DMS114 treated with DMSO at 0.1 percent for 48 hours (cell line): ENCODE data around the gene GNB4.

Experiments used
- DNase-seq: peaks from one replicate; lab custom pipeline; 2025; ENCODE audit not compliant: unreplicated experiment; lab: John Stamatoyannopoulos, UW

Gene GNB4

DNA sequence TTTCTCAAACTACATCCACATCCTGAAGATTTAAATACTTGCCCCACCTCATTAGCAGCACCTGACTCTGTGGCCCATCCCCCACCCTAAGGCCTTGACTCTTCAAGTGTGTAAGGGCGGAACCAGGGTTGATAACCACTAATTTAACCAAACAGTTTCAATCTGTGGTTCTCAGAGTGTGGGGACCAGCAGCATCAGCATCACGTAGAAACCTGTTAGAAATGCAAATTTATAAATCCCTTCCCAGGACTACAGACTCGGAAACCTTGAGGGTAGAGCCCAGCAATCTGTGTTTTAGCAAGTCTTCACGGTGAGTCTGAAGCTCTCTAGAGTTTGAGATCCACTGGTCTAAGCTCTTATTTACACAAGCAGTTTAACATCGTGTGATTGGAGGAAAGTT is 12.4 kb downstream of the GNB4 start:
- DNase-seq, result no peak

DNA sequence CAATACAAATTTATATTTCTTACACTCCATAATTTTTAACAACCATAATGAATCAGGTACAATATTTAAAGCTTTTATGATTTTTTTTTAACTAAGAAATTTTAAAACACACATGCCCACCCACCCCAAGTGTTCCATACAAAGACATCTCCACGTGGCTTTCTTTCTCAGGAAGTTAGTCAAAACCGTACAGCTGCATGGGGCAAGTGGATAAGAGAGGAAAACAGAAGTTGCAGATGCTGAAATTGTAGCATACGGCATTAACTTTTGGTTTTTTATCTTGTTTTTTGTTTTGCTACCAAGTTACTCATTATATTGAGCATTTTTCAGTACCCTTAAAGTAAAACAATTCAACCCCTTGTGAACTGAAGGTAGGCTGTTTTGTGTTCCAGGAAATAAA is 14.8 kb downstream of the GNB4 start:
- no peak for DNase-seq

- no peak for DNase-seq
Measured at GRCh38 chr3:179432451-179432850, 18.8 kb downstream of the GNB4 start.

DNA sequence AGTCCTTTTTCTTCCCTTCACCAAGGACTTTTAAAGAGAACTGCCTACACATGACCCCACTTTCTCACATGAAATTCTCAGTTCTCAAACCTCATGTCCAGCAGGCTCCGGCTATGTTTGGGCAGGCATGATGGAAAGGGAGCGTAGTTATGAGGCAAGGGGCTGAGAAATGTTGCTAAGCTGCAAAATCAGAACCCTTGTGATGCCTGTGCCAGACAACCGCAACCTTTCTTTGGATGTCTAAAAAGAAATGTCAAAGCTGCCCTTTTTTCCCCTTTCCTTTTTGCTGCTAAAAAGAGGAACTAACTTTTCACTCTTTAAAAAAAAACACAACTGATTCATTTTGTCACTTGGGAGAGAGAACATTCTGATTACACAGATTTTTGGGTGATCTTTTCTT is 19.2 kb downstream of the GNB4 start:
- DNase-seq, result no peak

- DNase-seq, result no peak
Measured at GRCh38 chr3:179430277-179430870, 20.9 kb downstream of the GNB4 start.

GRCh38 chr3:179428876-179429548 is 22.3 kb downstream of the GNB4 start:
- no peak for DNase-seq

- no peak for DNase-seq
Measured at GRCh38 chr3:179425075-179425474, 26.2 kb downstream of the GNB4 start.

- no peak for DNase-seq
Measured at GRCh38 chr3:179421500-179421899, 29.8 kb downstream of the GNB4 start.

GRCh38 chr3:179418610-179419009 is 32.7 kb downstream of the GNB4 start:
- no peak for DNase-seq

GRCh38 chr3:179416681-179417080 is 34.6 kb downstream of the GNB4 start:
- DNase-seq, result no peak

DNA sequence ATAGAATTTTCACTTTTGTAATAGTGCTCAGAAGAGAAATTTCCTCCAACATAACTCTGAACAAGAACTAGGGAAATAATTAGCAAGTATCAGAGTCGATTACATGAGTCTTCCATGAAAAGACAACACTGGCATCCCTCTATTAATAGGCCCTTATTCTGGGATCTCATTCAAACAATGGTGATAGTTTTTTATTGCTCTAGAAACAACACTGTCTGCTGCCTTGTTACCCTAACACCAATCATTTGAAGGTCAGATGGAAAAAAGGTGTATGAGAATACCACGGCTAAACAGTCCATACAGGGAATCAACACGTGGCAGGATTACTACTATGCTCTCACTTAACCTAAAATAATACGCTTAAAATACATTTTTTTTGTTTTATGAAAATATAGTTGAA is 35.9 kb downstream of the GNB4 start:
- DNase-seq, result no peak

GRCh38 chr3:179414804-179415203 is 36.5 kb downstream of the GNB4 start:
- DNase-seq, result no peak

- no peak for DNase-seq
Measured at GRCh38 chr3:179410999-179411398, 40.3 kb downstream of the GNB4 start.

- DNase-seq, result no peak
Measured at GRCh38 chr3:179410331-179410730, 40.9 kb downstream of the GNB4 start.

- no peak for DNase-seq
Measured at GRCh38 chr3:179404307-179404706, 47.0 kb downstream of the GNB4 start.

GRCh38 chr3:179402963-179403362 is 48.3 kb downstream of the GNB4 start:
- DNase-seq, result no peak

DNA sequence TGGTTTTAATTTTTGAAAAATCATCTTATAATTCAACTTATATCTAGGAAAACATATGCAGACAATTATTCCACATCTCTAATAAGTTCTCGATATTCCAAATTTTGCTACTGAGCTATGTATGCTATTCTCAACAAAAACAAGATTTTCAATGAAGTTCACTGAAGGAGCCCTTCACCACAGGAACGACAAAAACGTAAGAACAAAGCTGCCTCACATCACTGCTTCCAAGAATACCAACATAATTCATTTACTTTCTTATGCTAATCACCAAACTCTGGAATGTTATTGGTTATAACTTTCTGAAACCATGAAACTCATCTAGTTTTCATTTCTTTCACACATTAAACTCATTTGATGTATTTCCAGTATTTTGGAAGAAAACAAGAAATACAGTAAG is 49.7 kb downstream of the GNB4 start:
- no peak for DNase-seq

- no peak for DNase-seq
Measured at GRCh38 chr3:179398574-179399231, 52.6 kb downstream of the GNB4 start.

GRCh38 chr3:179391906-179392305 is 59.4 kb downstream of the GNB4 start:
- no peak for DNase-seq

DNA sequence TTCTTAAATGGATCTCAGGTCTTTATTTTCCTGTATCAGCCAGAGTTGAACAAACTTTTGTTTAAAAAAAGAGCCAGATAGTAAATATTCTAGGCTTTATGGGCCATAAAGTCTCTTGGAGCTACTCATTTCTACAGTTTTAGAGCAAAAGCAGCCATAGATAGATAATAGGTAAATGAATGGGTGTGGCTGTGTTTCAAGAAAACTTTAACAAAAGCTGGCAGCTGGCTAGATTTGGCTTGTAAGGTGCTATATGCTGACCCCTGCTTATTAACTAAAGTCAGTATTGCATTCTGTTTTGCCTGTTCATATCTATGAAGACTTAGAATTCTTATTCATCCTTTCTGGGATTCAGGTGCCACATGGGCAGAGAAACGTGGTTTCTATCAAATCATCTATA is 74.8 kb downstream of the GNB4 start:
- no peak for DNase-seq

DNA sequence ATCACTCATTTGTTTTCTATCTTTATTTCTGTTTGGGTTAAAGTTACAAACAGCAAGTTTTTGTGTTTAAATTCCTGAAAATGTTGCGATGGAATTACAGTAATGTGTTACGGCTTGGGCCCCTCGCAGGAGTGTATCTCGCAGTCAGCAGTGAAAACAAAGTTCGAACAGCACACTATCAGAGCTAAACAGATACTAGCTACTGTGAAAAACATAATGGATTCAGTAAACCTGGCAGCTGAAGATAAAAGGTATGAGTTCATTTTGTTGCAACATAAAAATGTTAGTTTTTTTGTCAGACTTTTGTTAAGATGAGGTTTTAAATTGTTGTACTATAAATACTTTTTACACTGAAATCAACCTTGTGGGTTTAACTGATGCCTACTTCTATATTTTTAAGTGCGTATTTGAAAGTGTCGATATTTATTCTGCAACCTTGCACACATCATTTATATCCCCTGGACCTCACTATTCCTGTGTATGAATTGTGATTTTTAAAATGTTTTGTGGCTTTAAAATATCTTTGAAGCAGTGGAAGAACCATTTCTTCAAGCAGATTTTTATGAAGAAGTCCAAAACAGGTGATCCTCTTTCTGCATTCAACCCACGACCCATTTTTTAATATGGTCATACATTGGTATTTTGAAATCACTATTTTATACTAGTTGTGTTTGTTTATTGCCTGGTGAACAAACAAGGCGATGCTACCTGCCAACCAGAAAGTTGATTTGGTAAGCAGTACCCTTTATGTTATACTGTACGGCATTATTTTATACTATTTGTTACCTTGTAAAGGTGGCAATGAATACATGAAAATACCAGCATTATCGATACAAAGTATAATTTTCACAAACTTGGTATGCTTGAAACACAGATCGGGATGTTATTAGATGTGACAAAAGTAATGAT is 75.9 kb downstream of the GNB4 start:
- no peak for DNase-seq

DNA sequence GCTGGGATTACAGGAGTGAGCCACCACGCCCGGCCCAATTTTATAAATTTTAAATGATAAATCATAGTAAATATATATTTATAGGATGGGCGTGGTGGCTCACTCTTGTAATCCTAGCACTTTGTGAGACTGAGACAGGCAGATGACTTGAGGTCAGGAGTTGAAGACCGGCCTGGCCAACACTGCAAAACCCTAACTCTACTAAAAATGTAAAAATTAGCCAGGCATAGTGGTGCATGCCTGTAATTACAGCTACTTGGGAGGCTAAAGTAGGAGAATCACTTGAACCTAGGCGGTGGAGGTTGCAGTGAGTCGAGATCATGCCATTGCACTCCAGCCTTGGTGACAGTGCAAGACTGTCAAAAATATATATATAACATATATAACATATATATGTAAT is 77.3 kb downstream of the GNB4 start:
- DNase-seq, result no peak
